Activated naive CD4-positive, alpha-beta T cell treated with anti-CD3 and anti-CD28 coated beads for 36 hours (primary cell): ENCODE measurements around the gene LIN7B. TPM values are rescaled to one million over a fixed set of nuclear protein-coding genes. Genes with fewer than 3 reads are reported as not detected.
"Not testable (repeated sequence)": the region's sequence is repeated elsewhere in the genome, so short reads cannot be mapped to it uniquely, and the experiment has no call there.

Experiments
- CTCF ChIA-PET: fragments of 350-600 bp; sonication (Branson Sonifier 250); formaldehyde crosslinking; loops from one replicate; lab custom pipeline; 2021; ENCODE audit warnings: antibody characterized with exemption; lab: Charles Lee
- DNase-seq: peaks from one replicate; pipeline ENCODE4 v3.0.0-alpha.2; 2020
- H3K27ac Mint-ChIP-seq: one replicate; pipeline ENCODE4 v1.8.0; 2021; ENCODE audit warnings: mild to moderate bottlenecking, mixed read lengths
- H3K27me3 Mint-ChIP-seq: one replicate; pipeline ENCODE4 v1.8.0; 2021; ENCODE audit warnings: low read depth, mixed read lengths
- H3K36me3 Mint-ChIP-seq: one replicate; pipeline ENCODE4 v1.8.0; 2021; ENCODE audit warnings: low read depth, mixed read lengths
- H3K4me1 Mint-ChIP-seq: one replicate; pipeline ENCODE4 v1.8.0; 2021; ENCODE audit warnings: low read depth, mixed read lengths
- H3K4me3 Mint-ChIP-seq: one replicate; pipeline ENCODE4 v1.8.0; 2021; ENCODE audit warnings: mild to moderate bottlenecking, moderate library complexity, mixed read lengths
- H3K9me3 Mint-ChIP-seq: one replicate; pipeline ENCODE4 v1.8.0; 2021; ENCODE audit warnings: mixed read lengths
- intact Hi-C: fragments of 100-400 bp; cut with micrococcal nuclease; formaldehyde crosslinking; loops from one replicate; pipeline ENCODE4 v1.15.1; 2023
- total RNA-seq, 2 experiments: library from RNA; stranded (reverse); gene quantifications; one replicate each; pipeline ENCODE4 v1.2.3, GENCODE V29; 2021

Gene LIN7B
- total RNA-seq, 2 experiments from 2014 or later, result 3.4 to 3.8 TPM

- CTCF ChIA-PET, result interaction anchor here (0.9 kb wide), 1 partner anchor 11 kb away, joined by 3 read pairs; no protein-coding TSS in a partner anchor
- intact Hi-C loops, result no loop called here
These were observed 22.6 kb downstream of the LIN7B start for GRCh38 chr19:49136771-49137171.

GRCh38 chr19:49140951-49141350 is 26.8 kb downstream of the LIN7B start:
- peaks cover 16% of the 10 kb centered on the region for H3K4me1 Mint-ChIP-seq
- DNase-seq, result no peak
- H3K36me3 Mint-ChIP-seq, result peaks cover 2% of the 10 kb centered on the region
- peaks cover 12% of the 10 kb centered on the region for H3K27me3 Mint-ChIP-seq
- H3K4me3 Mint-ChIP-seq, result no peak overlapping the region
- CTCF ChIA-PET, result interaction anchor here (0.8 to 0.9 kb wide), 2 partner anchors 35 to 43 kb away, joined by 3 read pairs; no protein-coding TSS in a partner anchor
- H3K9me3 Mint-ChIP-seq, result no peaks in the 10 kb centered on the region
- intact Hi-C loops, result no loop called here
- no peak overlapping the region for H3K27ac Mint-ChIP-seq

More at GRCh38 chr19:49136771-49137171, 22.6 kb downstream of the LIN7B start:
- Mint-ChIP-seq H3K27ac (no peak overlapping the region), H3K36me3 (peaks cover 3% of the 10 kb centered on the region), H3K4me3 (no peak overlapping the region), H3K9me3 (no peaks in the 10 kb centered on the region), H3K27me3 (peaks cover 5% of the 10 kb centered on the region), H3K4me1 (peaks cover 20% of the 10 kb centered on the region)
- DNase-seq, result no peak

DNA sequence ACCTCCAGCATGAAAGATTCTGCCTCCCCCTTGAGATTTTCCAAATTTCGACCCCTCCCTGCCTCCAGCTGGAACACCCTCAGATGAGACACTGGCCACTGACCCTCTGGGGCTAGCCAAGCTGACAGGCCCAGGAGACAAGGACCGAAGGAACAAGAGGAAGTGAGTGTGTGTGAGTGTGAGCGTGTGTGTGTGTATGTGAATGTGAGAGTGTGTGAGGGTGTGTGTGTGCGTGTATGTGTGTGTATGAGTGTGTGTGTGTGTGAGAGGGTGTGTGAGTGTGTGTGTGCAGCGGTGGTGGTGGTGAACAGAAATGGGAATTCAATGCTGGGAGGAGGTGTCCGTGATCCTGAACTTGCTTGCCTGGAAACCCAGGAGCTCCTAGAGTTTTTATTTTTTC is 27.2 kb downstream of the LIN7B start:
- peaks cover 2% of the 10 kb centered on the region for H3K36me3 Mint-ChIP-seq
- H3K4me3 Mint-ChIP-seq, result no peak overlapping the region
- no peak for DNase-seq
- peaks cover 14% of the 10 kb centered on the region for H3K27me3 Mint-ChIP-seq
- no peak overlapping the region for H3K27ac Mint-ChIP-seq
- CTCF ChIA-PET, result interaction anchor here (0.7 to 0.9 kb wide), 3 partner anchors 35 to 44 kb away, joined by 3 to 5 read pairs (median 3); no protein-coding TSS in a partner anchor
- intact Hi-C loops, result no loop called here
- peaks cover 14% of the 10 kb centered on the region for H3K4me1 Mint-ChIP-seq
- H3K9me3 Mint-ChIP-seq, result no peaks in the 10 kb centered on the region

DNA sequence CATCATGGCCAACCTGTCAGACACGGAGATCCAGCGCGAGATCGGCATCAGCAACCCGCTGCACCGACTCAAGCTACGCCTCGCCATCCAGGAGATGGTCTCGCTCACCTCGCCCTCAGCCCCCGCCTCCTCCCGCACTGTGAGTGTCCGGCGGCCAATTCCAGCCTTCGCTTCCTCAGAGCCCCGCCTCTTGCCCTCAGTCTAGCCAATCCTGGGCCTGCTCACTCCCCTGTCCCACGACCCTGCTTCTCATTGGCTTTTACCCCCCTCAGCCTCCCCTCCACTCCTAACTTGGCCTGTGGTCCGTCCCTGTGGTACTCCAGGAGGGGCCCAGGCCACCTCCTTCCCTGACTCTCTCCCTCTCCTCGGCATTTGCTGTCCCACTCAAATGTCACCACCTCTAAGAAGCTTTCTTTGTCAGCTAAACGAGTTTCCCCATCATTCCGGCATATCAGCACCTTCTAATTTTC is 28.7 kb downstream of the LIN7B start:
- Mint-ChIP-seq H3K27me3 (peaks cover 25% of the 10 kb centered on the region), H3K4me3 (peak overlapping the region; percentile 67), H3K27ac (no peak overlapping the region), H3K9me3 (no peaks in the 10 kb centered on the region), H3K4me1 (peaks cover 14% of the 10 kb centered on the region), H3K36me3 (no peaks in the 10 kb centered on the region)
- intact Hi-C loops, result no loop called here
- peak; percentile 80 for DNase-seq
- CTCF ChIA-PET, result interaction anchor here (0.7 to 3.2 kb wide), 3 partner anchors 45 to 150 kb away, joined by 3 to 9 read pairs (median 4); partner anchors contain the start of genes GYS1 and RUVBL2

- H3K9me3 Mint-ChIP-seq, result no peaks in the 10 kb centered on the region
- CTCF ChIA-PET, result interaction anchor here (0.5 to 3.2 kb wide), 17 partner anchors 12 to 189 kb away, joined by 3 to 11 read pairs (median 3); partner anchors contain the start of genes GYS1 and RUVBL2
- intact Hi-C loops, result loop anchor here (1.0 to 5.0 kb wide), 3 partner anchors 48 to 88 kb away; partner anchors contain the start of gene CGB7
- peaks cover 29% of the 10 kb centered on the region for H3K4me1 Mint-ChIP-seq
- H3K4me3 Mint-ChIP-seq, result peak overlapping the region; percentile 19
- no peak overlapping the region for H3K27ac Mint-ChIP-seq
- H3K27me3 Mint-ChIP-seq, result peaks cover 49% of the 10 kb centered on the region
- no peaks in the 10 kb centered on the region for H3K36me3 Mint-ChIP-seq
- peak; percentile 86 for DNase-seq
These were observed 31.6 kb downstream of the LIN7B start for GRCh38 chr19:49145573-49146407.

DNA sequence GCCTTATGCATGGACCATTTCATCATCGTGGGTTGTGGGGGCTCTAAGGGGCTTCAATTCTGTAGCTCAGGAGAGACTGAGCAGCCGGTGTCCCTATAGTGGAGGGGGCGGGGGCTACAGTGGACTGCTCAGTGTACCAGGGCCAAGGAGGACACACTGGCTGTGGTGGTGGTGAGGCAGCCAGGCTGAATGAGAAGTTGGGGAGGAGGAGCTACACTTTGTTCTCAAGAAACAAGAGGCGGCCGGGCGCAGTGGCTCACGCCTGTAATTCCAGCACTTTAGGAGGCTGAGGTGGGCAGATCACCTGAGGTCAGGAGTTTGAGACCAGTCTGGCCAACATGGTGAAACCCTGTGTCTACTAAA is 32.2 kb downstream of the LIN7B start:
- not testable (repeated sequence) for H3K27ac Mint-ChIP-seq, H3K4me3 Mint-ChIP-seq, H3K36me3 Mint-ChIP-seq, DNase-seq, H3K9me3 Mint-ChIP-seq
- Mint-ChIP-seq H3K4me1 (peaks cover 30% of the 10 kb centered on the region), H3K27me3 (peaks cover 54% of the 10 kb centered on the region)
- intact Hi-C loops, result loop anchor here (1.0 to 5.0 kb wide), 2 partner anchors 49 to 89 kb away; partner anchors contain the start of gene CGB7
- CTCF ChIA-PET, result interaction anchor here (0.6 to 2.2 kb wide), 13 partner anchors 12 to 335 kb away, joined by 3 to 11 read pairs (median 4); partner anchors contain the start of genes GYS1 and RUVBL2

DNA sequence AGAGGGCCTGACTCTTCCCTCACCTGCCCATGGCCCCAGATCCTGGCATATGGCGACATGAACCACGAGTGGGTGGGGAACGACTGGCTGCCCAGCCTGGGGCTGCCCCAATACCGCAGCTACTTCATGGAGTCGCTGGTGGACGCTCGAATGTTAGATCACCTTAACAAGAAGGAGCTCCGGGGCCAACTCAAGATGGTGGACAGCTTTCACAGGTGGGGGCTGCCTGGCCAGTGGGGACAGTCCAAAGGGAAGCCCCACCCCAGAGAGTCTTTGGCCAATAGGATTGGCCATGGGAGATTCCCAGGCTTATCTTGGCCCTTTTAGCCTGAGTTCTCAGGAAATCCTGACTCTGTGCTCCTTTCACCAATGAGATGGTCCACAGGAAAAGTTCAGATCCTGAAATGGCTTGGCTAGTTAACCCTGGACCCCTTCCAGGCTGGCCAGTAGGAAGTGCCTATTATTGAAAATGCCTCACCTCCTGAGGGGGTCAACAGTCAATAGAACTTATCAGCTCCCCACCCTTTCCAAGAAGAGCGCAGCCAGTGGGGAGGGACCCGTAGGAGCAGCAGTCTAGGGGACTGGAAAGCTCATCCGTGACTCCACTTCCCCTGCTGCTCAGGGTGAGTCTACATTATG is 34.0 kb downstream of the LIN7B start:
- CTCF ChIA-PET, result interaction anchor here (0.6 to 3.2 kb wide), 5 partner anchors 12 to 155 kb away, joined by 3 to 9 read pairs (median 3); partner anchors contain the start of genes GYS1, LIN7B and RUVBL2
- Mint-ChIP-seq H3K27ac (no peak overlapping the region), H3K27me3 (peaks cover 66% of the 10 kb centered on the region)

DNA sequence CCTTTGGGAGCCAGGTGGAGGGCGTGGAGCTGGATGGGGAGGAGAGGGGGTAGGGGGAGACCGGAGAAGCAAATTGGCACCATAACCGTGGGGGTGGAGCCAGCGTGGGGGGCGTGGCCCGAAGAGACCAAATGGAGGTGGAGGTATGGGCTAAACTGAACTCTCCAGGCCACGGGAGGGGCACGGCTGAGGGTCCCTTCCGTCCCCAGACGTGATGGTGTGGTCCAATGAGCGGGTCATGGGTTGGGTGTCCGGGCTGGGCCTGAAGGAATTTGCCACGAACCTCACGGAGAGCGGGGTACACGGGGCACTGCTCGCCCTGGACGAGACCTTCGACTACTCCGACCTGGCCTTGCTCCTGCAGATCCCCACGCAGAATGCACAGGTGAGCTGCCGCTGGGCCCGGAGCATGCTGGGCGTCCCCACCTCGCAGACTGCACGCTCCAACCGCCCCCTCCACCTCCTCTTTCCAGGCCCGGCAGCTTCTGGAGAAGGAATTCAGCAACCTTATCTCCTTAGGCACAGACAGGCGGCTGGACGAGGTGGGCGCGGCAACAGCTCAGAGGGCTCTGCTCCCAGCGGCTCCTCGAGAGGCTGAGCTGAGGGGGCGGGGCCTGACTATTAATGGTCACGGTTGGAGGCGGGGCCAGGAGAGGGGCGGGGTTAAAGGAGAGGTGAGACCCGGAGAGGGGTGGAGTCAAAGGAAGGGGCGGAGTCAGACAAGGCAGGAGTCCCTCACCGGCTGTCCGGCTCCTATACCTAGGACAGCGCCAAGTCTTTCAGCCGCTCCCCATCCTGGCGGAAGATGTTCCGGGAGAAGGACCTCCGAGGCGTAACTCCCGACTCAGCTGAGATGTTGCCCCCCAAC is 34.8 kb downstream of the LIN7B start:
- intact Hi-C loops, result loop anchor here (1.0 to 5.0 kb wide), 2 partner anchors 92 to 156 kb away; partner anchors contain the start of genes CGB7, GYS1 and RUVBL2
- Mint-ChIP-seq H3K9me3 (no peaks in the 10 kb centered on the region), H3K27me3 (peaks cover 74% of the 10 kb centered on the region), H3K4me3 (peak overlapping the region; percentile 51), H3K27ac (no peak overlapping the region), H3K4me1 (peaks cover 24% of the 10 kb centered on the region), H3K36me3 (no peaks in the 10 kb centered on the region)
- CTCF ChIA-PET, result interaction anchor here (1.0 to 3.2 kb wide), 4 partner anchors 35 to 156 kb away, joined by 4 to 9 read pairs (median 9); partner anchors contain the start of genes GYS1, LIN7B and RUVBL2
- peak; percentile 93 for DNase-seq

More for the DNA sequence above, 34.0 kb downstream of the LIN7B start:
- no peak for DNase-seq
- Mint-ChIP-seq H3K4me1 (peaks cover 24% of the 10 kb centered on the region), H3K9me3 (no peaks in the 10 kb centered on the region), H3K36me3 (no peaks in the 10 kb centered on the region), H3K4me3 (peak overlapping the region; percentile 13)
- intact Hi-C loops, result loop anchor here (5.0 kb wide), 1 partner anchor 91 kb away; the partner anchor contains the start of gene CGB7

DNA sequence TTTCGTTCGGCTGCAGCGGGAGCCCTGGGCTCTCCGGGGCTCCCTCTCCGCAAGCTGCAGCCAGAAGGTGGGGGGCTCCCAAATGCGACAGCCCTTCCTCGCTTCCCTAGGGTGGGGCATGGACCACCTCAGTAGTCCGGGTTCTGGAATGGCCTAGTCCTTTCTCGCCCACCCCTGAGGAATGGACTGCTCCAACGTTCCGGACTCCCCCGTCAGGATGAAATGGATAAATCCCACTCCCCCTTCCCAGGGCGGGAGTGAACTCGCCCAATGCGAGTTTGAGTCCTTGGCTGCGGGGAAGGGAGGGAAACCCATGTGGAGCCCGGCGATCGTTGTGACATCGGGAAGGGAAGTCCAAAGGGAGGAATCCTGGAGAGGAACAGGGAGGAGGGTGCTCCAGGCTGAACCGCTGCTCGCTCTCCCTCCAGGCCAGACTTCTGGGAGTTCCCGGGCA is 35.5 kb downstream of the LIN7B start:
- no peak for DNase-seq
- CTCF ChIA-PET, result interaction anchor here (1.0 to 3.2 kb wide), 3 partner anchors 35 to 52 kb away, joined by 4 to 9 read pairs (median 9); partner anchors contain the start of gene LIN7B
- Mint-ChIP-seq H3K4me3 (peak overlapping the region; percentile 71), H3K27ac (no peak overlapping the region), H3K27me3 (peaks cover 81% of the 10 kb centered on the region), H3K9me3 (no peaks in the 10 kb centered on the region), H3K36me3 (no peaks in the 10 kb centered on the region), H3K4me1 (peaks cover 24% of the 10 kb centered on the region)
- intact Hi-C loops, result loop anchor here (1.0 to 5.0 kb wide), 3 partner anchors 31 to 156 kb away; partner anchors contain the start of genes C19orf73, CGB7, GYS1 and PPFIA3

GRCh38 chr19:49150106-49150943 is 36.2 kb downstream of the LIN7B start:
- DNase-seq, result peak; percentile 63
- peaks cover 82% of the 10 kb centered on the region for H3K27me3 Mint-ChIP-seq
- H3K4me1 Mint-ChIP-seq, result peaks cover 24% of the 10 kb centered on the region
- H3K36me3 Mint-ChIP-seq, result no peaks in the 10 kb centered on the region
- CTCF ChIA-PET, result interaction anchor here (0.9 to 3.2 kb wide), 4 partner anchors 36 to 661 kb away, joined by 4 to 9 read pairs (median 4); partner anchors contain the start of gene LIN7B
- H3K4me3 Mint-ChIP-seq, result peak overlapping the region; percentile 71
- H3K9me3 Mint-ChIP-seq, result no peaks in the 10 kb centered on the region
- no peak overlapping the region for H3K27ac Mint-ChIP-seq
- intact Hi-C loops, result loop anchor here (2.0 kb wide), 1 partner anchor 32 kb away; the partner anchor contains the start of genes C19orf73 and PPFIA3
